CD14-positive monocyte (primary cell): ENCODE data around the gene PDE4C. TPM values are rescaled to one million over a fixed set of nuclear protein-coding genes. Genes with fewer than 3 reads are reported as not detected.

Source experiments
- DNase-seq, 3 donors: peaks; one replicate each; pipeline ENCODE4 v3.0.0-alpha.2; 2011 to 2022
- H2AFZ ChIP-seq: 2 replicates; pipeline ENCODE4 v1.6.0; 2012; ENCODE audit warnings: mild to moderate bottlenecking, low read depth, low read length, inconsistent platforms; ENCODE audit not compliant: insufficient read depth, poor library complexity, severe bottlenecking
- H3K27ac ChIP-seq, 2 donors: 1 replicate in 1 of 2; 2 replicates in 1 of 2; pipeline ENCODE4 v1.5.1; 2012 to 2013; ENCODE audit warnings: low read length in 2 of 2, control low read depth in 1 of 2, inconsistent platforms in 1 of 2, low read depth in 1 of 2, mild to moderate bottlenecking in 1 of 2
- H3K27me3 ChIP-seq, 2 donors: one replicate each; pipeline versions ENCODE4 v1.6.0 to v1.6.1; 2011 to 2013; ENCODE audit warnings: low read length in 2 of 2; ENCODE audit not compliant: control insufficient read depth in 2 of 2, insufficient read depth in 2 of 2
- H3K36me3 ChIP-seq, 2 donors: replicated peaks in 1 of 2; 1 replicate in 1 of 2; 2 replicates in 1 of 2; pipeline versions ENCODE4 v1.5.1 to v1.6.1; 2012 to 2013; ENCODE audit warnings: low read length in 2 of 2, control low read depth in 1 of 2, inconsistent platforms in 1 of 2, mild to moderate bottlenecking in 1 of 2; ENCODE audit not compliant: insufficient read depth in 2 of 2, control insufficient read depth in 1 of 2
- H3K4me1 ChIP-seq, 2 donors: 1 replicate in 1 of 2; 2 replicates in 1 of 2; pipeline versions ENCODE4 v1.5.1 to v1.6.1; 2012 to 2013; ENCODE audit warnings: low read length in 2 of 2, control low read depth in 1 of 2, inconsistent platforms in 1 of 2, mild to moderate bottlenecking in 1 of 2, moderate library complexity in 1 of 2; ENCODE audit not compliant: insufficient read depth in 2 of 2, control insufficient read depth in 1 of 2
- H3K4me2 ChIP-seq: replicated peaks from 2 replicates; pipeline ENCODE3; 2012; ENCODE audit warnings: low read length, moderate library complexity, mild to moderate bottlenecking; ENCODE audit not compliant: poor library complexity, severe bottlenecking; ENCODE audit errors: extremely low read depth
- H3K4me3 ChIP-seq, 3 experiments: fragments of 200-600 bp in 1 of 3; sonication (generic) in 1 of 3; replicated peaks in 1 of 3; 1 replicate in 2 of 3; 2 replicates in 1 of 3; pipeline ENCODE4 v1.5.1; 2011 to 2013; ENCODE audit warnings: low read length in 3 of 3, mild to moderate bottlenecking in 3 of 3, control low read depth in 2 of 3, low read depth in 2 of 3, inconsistent platforms in 1 of 3, moderate library complexity in 1 of 3
- H3K79me2 ChIP-seq: 2 replicates; pipeline ENCODE4 v1.6.0; 2012; ENCODE audit warnings: mild to moderate bottlenecking, control low read depth, inconsistent platforms, low read length, moderate library complexity; ENCODE audit not compliant: insufficient read depth
- H3K9ac ChIP-seq: 2 replicates; pipeline ENCODE4 v1.6.0; 2017; ENCODE audit warnings: low read length, mild to moderate bottlenecking; ENCODE audit not compliant: insufficient read depth, poor library complexity, severe bottlenecking
- H3K9me3 ChIP-seq, 2 donors: replicated peaks in 1 of 2; 1 replicate in 1 of 2; 2 replicates in 1 of 2; pipeline versions ENCODE4 v1.5.1 to v1.6.1; 2012 to 2013; ENCODE audit warnings: low read length in 2 of 2, control low read depth in 1 of 2; ENCODE audit not compliant: control insufficient read depth in 1 of 2, insufficient read depth in 1 of 2
- H4K20me1 ChIP-seq: 2 replicates; pipeline ENCODE4 v1.6.0; 2012; ENCODE audit warnings: mild to moderate bottlenecking, low read length, control low read depth, moderate library complexity; ENCODE audit not compliant: insufficient read depth
- H3K27ac Mint-ChIP-seq, 7 donors: one replicate each; pipeline ENCODE4 v1.8.0; 2020; ENCODE audit warnings: mild to moderate bottlenecking in 7 of 7, mixed read lengths in 7 of 7, moderate library complexity in 6 of 7, inconsistent platforms in 2 of 7
- H3K27me3 Mint-ChIP-seq, 3 donors: one replicate each; pipeline ENCODE4 v1.8.0; 2021 to 2022; ENCODE audit warnings: low read depth in 3 of 3, mild to moderate bottlenecking in 3 of 3, mixed read lengths in 3 of 3, moderate library complexity in 3 of 3, inconsistent platforms in 1 of 3
- H3K36me3 Mint-ChIP-seq, 2 donors: one replicate each; pipeline ENCODE4 v1.8.0; 2020; ENCODE audit warnings: mixed read lengths in 2 of 2, inconsistent platforms in 1 of 2, mild to moderate bottlenecking in 1 of 2
- H3K4me1 Mint-ChIP-seq: one replicate; pipeline ENCODE4 v1.8.0; 2020; ENCODE audit warnings: mild to moderate bottlenecking, mixed read lengths
- H3K4me3 Mint-ChIP-seq, 2 donors: one replicate each; pipeline ENCODE4 v1.8.0; 2020; ENCODE audit warnings: mild to moderate bottlenecking in 2 of 2, mixed read lengths in 2 of 2, moderate library complexity in 1 of 2
- H3K9me3 Mint-ChIP-seq, 7 donors: one replicate each; pipeline ENCODE4 v1.8.0; 2020 to 2022; ENCODE audit warnings: mixed read lengths in 7 of 7, mild to moderate bottlenecking in 6 of 7, moderate library complexity in 6 of 7, inconsistent platforms in 2 of 7
- CTCF ChIP-seq: fragments of 200-600 bp; IDR thresholded peaks from one replicate; pipeline ENCODE4 v1.8.0; 2022; ENCODE audit warnings: antibody characterized with exemption, mild to moderate bottlenecking
- WGBS: methylation state at CpG from one replicate; pipeline ENCODE4 v1.1.5; 2013; ENCODE audit warnings: missing lambda C conversion rate; ENCODE audit not compliant: insufficient coverage; 5-methylcytosine and 5-hydroxymethylcytosine counted together
- intact Hi-C, 2 donors: fragments of 100-400 bp; cut with micrococcal nuclease; formaldehyde crosslinking; loops; one replicate each; pipeline versions ENCODE4 v1.15.0 to v1.15.1; 2023
- polyA plus RNA-seq, 3 donors: library from polyadenylated mRNA; depleted of rRNA in 1 of 3; unstranded in 2 of 3; stranded (reverse) in 1 of 3; fragments of 300-500 nt in 2 of 3; fragments of >200 nt in 1 of 3; fragmentation: Illumina TruSeq in 2 of 3; gene quantifications; 1 replicate in 2 of 3; 2 replicates in 1 of 3; pipeline ENCODE4 v1.2.3, GENCODE V29; 2012 to 2021

The PDE4C gene
- polyA plus RNA-seq, 3 donors: not detected

GRCh38 chr19:18231775-18232174, 5.5 kb upstream of the PDE4C start:
- H3K9me3 Mint-ChIP-seq: peaks cover 6 to 17% (median 9%) of the 10 kb centered on the region in 7 donors
- H3K36me3 Mint-ChIP-seq: peaks cover 0 to 3% of the 10 kb centered on the region in 2 donors
- peaks cover 0 to 11% of the 10 kb centered on the region in 2 donors for H3K4me1 ChIP-seq
- WGBS: 89% methylated on average over 1 of the region's 4 CpGs
- peaks cover 39 to 65% (median 65%) of the 10 kb centered on the region in 3 donors for H3K27me3 Mint-ChIP-seq
- no peak for TF ChIP-seq CTCF
- H3K27ac ChIP-seq: no peak overlapping the region
- H4K20me1 ChIP-seq: no peaks in the 10 kb centered on the region
- H3K9me3 ChIP-seq: peaks cover 3 to 7% of the 10 kb centered on the region in 2 donors
- no peaks in the 10 kb centered on the region for H3K36me3 ChIP-seq
- intact Hi-C loops: no loop called here
- no peak overlapping the region for H3K4me3 ChIP-seq
- H3K4me3 Mint-ChIP-seq: peak overlapping the region in 1 of 2 donors; percentile 76
- no peak overlapping the region for H3K4me2 ChIP-seq
- H3K9ac ChIP-seq: no peak overlapping the region
- H3K27me3 ChIP-seq: peaks cover 8 to 47% of the 10 kb centered on the region in 2 donors
- H3K27ac Mint-ChIP-seq: no peak overlapping the region
- no peaks in the 10 kb centered on the region for H3K79me2 ChIP-seq
- H3K4me1 Mint-ChIP-seq: peaks cover 10% of the 10 kb centered on the region
- H2AFZ ChIP-seq: no peak overlapping the region
- no peak for DNase-seq

- Mint-ChIP-seq H3K36me3 (peaks cover 0 to 3% of the 10 kb centered on the region in 2 donors), H3K27me3 (peaks cover 42 to 69% (median 68%) of the 10 kb centered on the region in 3 donors), H3K4me1 (peaks cover 10% of the 10 kb centered on the region), H3K27ac (peak overlapping the region in 2 of 7 donors; percentile 38 to 68), H3K9me3 (peaks cover 6 to 17% (median 11%) of the 10 kb centered on the region in 7 donors), H3K4me3 (peak overlapping the region in 1 of 2 donors; percentile 51)
- no peak overlapping the region for H2AFZ ChIP-seq
- DNase-seq: peak in 2 of 3 donors; percentile 33 to 67
- H3K36me3 ChIP-seq: no peaks in the 10 kb centered on the region
- peaks cover 3 to 7% of the 10 kb centered on the region in 2 donors for H3K9me3 ChIP-seq
- no peak overlapping the region for H3K4me3 ChIP-seq
- H3K9ac ChIP-seq: no peak overlapping the region
- WGBS: 40% methylated on average over 17 of the region's 18 CpGs
- no peak for TF ChIP-seq CTCF
- intact Hi-C loops: no loop called here
- no peak overlapping the region for H3K27ac ChIP-seq
- no peaks in the 10 kb centered on the region for H3K79me2 ChIP-seq
- peaks cover 13 to 52% of the 10 kb centered on the region in 2 donors for H3K27me3 ChIP-seq
- no peaks in the 10 kb centered on the region for H4K20me1 ChIP-seq
- H3K4me1 ChIP-seq: peaks cover 0 to 11% of the 10 kb centered on the region in 2 donors
- no peak overlapping the region for H3K4me2 ChIP-seq
Observed at GRCh38 chr19:18230941-18231734, 4.9 kb upstream of the PDE4C start.
